Measurements from ENCODE around the gene ACOXL.

DNA sequence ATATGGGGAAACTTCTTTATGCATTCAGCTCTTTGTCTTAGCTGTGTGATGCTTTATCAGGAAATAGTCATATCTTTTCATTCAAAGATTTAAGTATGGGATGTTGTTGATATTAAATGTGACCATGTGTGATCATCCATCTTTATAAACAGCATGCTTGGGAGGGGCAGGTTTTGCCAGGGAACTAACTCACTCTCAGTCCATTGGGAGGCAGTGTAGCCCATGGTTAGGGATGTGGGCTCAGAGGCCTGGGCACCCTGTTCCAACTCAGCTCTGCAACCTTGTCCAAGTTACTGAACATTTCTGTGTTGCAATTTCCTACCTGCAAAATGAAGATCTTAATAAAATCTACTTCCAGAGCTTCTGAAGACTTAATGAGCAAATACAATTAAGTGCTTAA is 296.3 kb downstream of the ACOXL start:
- TF ChIP-seq ETS2 (tag; IDR thresholded peaks at IDR 0.05; ENCODE audit: borderline replicate concordance, poor library complexity, severe bottlenecking) (no peak), EZH2 (IDR thresholded peaks at IDR 0.05; ENCODE audit: borderline replicate concordance, low read depth, low read length) (no peak), ZNF121 (CRISPR knock-in tag; conservative IDR thresholded peaks at IDR 0.05) (no peak), HSF4 (CRISPR knock-in tag; IDR thresholded peaks at IDR 0.05; ENCODE audit: borderline replicate concordance) (no peak), BRCA1 (IDR thresholded peaks at IDR 0.05) (no peak), BRCA1 (CRISPR knock-in tag; IDR thresholded peaks at IDR 0.05) (no peak), SMARCE1 (IDR thresholded peaks at IDR 0.05) (no peak), MXI1 (IDR thresholded peaks at IDR 0.05; ENCODE audit: low read depth, low read length) (no peak), NCOA6 (IDR thresholded peaks at IDR 0.05) (no peak)
- TF ChIP-seq, protein P1, sequence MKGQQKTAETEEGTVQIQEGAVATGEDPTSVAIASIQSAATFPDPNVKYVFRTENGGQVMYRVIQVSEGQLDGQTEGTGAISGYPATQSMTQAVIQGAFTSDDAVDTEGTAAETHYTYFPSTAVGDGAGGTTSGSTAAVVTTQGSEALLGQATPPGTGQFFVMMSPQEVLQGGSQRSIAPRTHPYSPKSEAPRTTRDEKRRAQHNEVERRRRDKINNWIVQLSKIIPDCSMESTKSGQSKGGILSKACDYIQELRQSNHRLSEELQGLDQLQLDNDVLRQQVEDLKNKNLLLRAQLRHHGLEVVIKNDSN (CRISPR knock-in tag; IDR thresholded peaks at IDR 0.05): no peak
- TF ChIP-seq, protein P2, sequence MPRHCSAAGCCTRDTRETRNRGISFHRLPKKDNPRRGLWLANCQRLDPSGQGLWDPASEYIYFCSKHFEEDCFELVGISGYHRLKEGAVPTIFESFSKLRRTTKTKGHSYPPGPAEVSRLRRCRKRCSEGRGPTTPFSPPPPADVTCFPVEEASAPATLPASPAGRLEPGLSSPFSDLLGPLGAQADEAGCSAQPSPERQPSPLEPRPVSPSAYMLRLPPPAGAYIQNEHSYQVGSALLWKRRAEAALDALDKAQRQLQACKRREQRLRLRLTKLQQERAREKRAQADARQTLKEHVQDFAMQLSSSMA (CRISPR knock-in tag; IDR thresholded peaks at IDR 0.05): no peak
- TF ChIP-seq, protein P3, sequence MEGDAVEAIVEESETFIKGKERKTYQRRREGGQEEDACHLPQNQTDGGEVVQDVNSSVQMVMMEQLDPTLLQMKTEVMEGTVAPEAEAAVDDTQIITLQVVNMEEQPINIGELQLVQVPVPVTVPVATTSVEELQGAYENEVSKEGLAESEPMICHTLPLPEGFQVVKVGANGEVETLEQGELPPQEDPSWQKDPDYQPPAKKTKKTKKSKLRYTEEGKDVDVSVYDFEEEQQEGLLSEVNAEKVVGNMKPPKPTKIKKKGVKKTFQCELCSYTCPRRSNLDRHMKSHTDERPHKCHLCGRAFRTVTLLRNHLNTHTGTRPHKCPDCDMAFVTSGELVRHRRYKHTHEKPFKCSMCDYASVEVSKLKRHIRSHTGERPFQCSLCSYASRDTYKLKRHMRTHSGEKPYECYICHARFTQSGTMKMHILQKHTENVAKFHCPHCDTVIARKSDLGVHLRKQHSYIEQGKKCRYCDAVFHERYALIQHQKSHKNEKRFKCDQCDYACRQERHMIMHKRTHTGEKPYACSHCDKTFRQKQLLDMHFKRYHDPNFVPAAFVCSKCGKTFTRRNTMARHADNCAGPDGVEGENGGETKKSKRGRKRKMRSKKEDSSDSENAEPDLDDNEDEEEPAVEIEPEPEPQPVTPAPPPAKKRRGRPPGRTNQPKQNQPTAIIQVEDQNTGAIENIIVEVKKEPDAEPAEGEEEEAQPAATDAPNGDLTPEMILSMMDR (IDR thresholded peaks at IDR 0.05 in 2 of 3, conservative IDR thresholded peaks at IDR 0.05 in 1 of 3; ENCODE audit: insufficient read depth in 2 of 3, low read depth in 1 of 3, low read length in 3 of 3): peak; percentile 15 to 47 (median 32); a peak in 3 of 6 replicates
- TF ChIP-seq, protein P4, sequence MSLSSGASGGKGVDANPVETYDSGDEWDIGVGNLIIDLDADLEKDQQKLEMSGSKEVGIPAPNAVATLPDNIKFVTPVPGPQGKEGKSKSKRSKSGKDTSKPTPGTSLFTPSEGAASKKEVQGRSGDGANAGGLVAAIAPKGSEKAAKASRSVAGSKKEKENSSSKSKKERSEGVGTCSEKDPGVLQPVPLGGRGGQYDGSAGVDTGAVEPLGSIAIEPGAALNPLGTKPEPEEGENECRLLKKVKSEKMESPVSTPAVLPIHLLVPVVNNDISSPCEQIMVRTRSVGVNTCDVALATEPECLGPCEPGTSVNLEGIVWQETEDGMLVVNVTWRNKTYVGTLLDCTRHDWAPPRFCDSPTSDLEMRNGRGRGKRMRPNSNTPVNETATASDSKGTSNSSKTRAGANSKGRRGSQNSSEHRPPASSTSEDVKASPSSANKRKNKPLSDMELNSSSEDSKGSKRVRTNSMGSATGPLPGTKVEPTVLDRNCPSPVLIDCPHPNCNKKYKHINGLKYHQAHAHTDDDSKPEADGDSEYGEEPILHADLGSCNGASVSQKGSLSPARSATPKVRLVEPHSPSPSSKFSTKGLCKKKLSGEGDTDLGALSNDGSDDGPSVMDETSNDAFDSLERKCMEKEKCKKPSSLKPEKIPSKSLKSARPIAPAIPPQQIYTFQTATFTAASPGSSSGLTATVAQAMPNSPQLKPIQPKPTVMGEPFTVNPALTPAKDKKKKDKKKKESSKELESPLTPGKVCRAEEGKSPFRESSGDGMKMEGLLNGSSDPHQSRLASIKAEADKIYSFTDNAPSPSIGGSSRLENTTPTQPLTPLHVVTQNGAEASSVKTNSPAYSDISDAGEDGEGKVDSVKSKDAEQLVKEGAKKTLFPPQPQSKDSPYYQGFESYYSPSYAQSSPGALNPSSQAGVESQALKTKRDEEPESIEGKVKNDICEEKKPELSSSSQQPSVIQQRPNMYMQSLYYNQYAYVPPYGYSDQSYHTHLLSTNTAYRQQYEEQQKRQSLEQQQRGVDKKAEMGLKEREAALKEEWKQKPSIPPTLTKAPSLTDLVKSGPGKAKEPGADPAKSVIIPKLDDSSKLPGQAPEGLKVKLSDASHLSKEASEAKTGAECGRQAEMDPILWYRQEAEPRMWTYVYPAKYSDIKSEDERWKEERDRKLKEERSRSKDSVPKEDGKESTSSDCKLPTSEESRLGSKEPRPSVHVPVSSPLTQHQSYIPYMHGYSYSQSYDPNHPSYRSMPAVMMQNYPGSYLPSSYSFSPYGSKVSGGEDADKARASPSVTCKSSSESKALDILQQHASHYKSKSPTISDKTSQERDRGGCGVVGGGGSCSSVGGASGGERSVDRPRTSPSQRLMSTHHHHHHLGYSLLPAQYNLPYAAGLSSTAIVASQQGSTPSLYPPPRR (CRISPR knock-in tag; IDR thresholded peaks at IDR 0.05; ENCODE audit: borderline replicate concordance): no peak
- TF ChIP-seq, protein P5, sequence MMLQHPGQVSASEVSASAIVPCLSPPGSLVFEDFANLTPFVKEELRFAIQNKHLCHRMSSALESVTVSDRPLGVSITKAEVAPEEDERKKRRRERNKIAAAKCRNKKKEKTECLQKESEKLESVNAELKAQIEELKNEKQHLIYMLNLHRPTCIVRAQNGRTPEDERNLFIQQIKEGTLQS (IDR thresholded peaks at IDR 0.05): no peak
- TF ChIP-seq, protein P5 (CRISPR knock-in tag; conservative IDR thresholded peaks at IDR 0.05): no peak

Data from K562 (cell line).